T47D (cell line): Measurements from ENCODE around the gene SYNM.

Experiments used
- DNase-seq, 2 experiments: peaks; one replicate each; pipeline versions ENCODE4 v3.0.0 to v3.0.0-alpha.2; 2011 to 2012; ENCODE audit warnings: low read depth in 1 of 2, low spot score in 1 of 2
- JUND ChIP-seq: IDR thresholded peaks from 2 replicates; pipeline ENCODE4 v1.6.1; 2012; ENCODE audit warnings: low read depth
- in situ Hi-C: cut with HindIII; loops from 2 replicates; pipeline ENCODE4 v1.10.0; 2016; ENCODE audit warnings: low sequenced_read_pairs, low pct_unique_long_range_greater_than_20kb

SYNM gene

DNA sequence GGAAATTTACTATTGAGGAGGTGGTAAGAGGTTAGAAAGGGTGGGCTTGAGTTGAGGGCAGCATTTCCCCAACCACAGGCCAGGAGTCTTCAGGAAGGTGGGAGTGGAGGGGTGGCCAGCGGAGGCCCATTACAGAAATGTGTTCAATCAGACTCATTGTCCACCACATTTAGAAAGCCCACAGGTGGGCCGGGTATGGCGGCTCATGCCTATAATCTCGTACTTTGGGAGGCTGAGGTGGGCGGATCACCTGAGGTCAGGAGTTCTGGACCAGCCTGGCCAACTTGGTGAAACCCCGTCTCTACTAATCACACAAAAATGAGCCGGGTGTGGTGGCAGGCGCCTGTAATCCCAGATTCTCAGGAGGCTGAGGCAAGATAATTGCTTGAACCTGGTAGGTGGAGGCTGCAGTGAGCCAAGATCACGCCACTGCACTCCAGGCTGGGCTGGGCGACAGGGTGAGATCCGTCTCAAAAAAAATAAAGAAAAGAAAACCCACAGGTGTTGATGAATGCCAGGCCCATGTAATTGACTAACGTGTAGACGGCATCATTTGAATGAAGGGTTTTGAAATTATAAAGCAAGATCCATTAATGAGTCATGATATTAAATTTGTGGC, 12.2 kb upstream of the SYNM start:
- TF ChIP-seq JUND: no peak
- in situ Hi-C loops: no loop called here
- DNase-seq: no peak

DNA sequence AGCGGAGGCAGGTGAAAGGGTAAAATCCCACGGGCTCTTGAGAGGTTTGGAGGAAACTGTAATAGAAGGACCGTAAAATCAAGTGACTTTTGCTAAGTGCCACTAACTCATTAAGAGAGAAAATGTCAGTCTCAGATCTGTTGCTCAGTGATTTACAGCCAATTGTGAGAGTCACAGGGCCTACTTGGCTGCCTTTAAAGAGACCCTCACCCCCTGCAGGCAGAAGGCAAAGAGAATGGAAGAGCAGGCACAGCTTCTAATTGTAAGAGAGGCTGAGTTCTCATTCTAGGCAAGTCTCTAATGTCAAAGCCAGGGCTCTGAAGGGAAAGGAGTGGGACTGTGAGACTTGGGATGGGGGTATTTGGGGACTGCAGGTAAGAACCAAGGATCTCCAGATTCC, 9.3 kb upstream of the SYNM start:
- TF ChIP-seq JUND: no peak
- in situ Hi-C loops: no loop called here
- no peak for DNase-seq

DNA sequence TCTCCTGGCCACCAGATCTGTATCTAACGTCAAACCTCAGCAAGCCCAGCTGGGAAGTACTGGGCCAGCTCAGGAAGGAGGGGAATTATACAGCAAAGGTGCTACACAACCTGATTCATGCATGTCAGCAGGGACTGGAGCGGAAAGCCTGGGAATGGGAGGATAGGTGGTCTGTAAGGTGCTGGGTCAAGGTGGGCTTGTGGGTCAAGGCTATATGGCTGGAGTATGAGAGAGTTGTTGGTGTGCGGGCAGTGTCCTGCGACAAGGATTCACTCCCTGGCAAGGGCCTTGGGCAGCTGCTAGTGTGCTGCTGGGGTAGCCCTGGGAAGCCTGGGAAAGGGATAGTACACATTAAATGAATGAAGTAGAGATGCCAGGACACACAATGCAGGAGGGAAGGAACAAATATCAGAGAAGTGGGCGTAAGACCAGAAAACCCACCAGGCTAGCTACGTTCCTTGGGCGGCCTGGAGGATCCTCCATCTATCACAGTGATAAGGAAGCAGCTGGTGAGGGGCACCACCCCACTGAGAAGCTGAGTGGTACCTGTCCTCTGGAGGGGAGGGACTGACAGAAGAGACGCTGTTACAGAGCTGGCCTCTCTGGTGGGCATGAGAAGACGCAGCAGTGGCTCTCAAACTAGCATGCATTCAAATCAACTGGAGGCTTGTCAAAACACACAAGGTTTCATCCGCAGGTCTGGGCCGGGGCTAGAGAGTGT, 8.5 kb upstream of the SYNM start:
- TF ChIP-seq JUND: no peak
- in situ Hi-C loops: no loop called here
- DNase-seq: no peak

DNA sequence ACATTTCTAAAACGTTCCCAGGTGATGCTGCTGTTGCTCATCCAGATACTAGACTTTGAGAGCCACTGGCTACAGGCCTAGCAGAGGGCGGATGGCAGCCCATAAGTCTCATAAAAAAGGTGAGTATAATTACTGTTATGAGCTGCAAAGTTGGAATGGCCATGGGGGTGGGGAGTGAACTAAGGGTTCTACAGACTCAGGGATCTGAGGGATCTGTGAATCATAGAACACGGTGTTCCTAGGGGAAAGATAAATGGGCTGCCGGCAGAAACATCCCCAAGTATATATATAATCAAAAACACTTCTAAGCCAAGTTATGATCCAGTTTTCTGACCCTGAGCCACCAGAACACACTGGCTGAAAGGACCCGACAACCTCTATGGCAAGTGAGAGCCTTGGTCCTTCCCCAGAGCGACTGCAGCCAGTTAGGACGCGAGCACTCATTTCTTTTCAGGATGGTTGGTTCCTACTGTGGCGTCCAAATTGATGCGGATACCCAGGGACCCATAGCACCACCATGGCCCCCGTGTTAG, 7.9 kb upstream of the SYNM start:
- no peak for DNase-seq
- TF ChIP-seq JUND: no peak
- in situ Hi-C loops: no loop called here

DNA sequence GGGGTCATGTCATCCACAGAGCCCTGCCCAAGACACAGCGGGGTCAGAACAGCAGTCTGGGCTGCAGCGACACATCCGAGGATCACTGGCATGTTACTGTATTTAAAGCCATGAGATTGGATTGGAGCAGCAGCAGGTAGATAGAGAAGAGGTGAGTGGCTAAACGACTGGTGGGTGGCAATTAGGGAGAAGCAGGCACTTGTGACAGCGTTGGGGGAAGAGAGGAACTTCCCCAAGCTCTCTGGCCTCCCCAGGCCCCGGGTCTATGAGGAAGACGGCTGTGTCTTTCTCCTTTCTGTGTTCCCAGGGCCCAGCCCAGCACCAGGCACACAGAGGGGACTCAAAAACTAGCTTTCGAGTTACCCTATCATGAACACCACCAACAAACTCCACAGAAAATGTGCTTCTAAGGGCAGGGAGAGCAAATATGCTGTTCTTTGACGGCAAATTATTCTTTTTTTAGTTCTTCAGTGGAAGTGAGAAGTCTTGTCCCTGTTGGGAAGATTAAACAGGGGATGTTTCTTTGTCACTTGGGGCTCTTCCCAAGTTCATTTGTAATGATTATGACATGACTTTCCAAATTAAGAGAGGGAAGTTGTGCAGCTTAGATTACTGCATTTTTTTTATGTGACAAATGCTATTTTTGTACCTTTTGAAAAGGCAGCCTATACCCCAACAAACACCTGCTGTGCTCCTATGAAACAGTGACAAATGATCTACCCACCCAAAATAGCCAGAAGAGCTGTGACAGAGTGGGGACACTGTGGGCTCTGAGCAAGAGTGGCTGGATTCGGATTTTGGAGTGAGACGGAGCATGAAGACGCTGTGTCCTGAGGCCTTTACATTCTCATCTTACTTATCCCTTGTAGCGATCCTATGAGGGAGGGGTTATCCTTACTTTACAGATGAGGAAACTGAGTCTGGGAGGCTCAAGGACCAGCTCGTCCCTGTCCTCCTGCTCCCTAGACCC, 7.2 kb upstream of the SYNM start:
- in situ Hi-C loops: no loop called here
- TF ChIP-seq JUND: no peak

DNA sequence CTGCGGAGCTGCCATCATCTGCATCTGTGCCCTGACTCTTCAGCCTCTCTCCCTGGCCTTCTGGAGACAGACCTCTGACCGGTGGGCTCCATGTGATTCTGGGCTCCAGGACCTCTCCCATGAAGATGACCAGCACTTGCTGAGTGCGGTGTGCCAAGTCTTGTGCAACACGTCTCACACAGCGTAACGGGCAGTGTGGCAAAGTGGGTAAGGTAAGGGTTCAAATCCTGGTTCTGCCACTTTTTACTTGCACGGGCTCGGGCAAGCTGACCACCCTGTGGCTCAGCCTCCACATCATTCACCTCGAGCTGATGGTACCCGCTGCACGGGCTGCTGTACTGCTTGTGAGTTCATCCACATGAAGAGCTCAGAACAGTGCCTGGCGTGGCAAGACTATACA, 6.5 kb upstream of the SYNM start:
- DNase-seq: no peak
- TF ChIP-seq JUND: no peak
- in situ Hi-C loops: no loop called here

More for the DNA sequence above, 7.2 kb upstream of the SYNM start:
- DNase-seq: no peak

DNA sequence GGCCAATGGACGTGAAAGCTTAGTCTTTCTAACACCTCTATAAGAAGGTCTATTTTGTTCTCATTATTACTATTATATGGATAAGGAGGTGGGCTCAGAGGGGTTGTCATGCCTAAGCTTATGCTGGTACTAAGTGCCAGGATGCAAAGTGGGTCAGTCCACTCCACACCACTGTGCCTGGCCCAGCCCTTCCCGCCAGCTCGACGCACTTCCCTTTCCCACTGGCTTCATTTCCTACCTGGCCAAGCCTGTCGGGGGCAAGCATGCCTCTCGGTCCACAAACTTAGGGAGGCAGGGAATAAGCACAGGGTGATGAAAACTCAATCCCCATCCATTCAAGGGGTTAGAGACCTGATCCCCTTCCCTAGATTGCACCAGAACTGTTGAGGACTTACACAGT, 5.9 kb upstream of the SYNM start:
- no peak for TF ChIP-seq JUND
- in situ Hi-C loops: no loop called here
- DNase-seq: no peak

DNA sequence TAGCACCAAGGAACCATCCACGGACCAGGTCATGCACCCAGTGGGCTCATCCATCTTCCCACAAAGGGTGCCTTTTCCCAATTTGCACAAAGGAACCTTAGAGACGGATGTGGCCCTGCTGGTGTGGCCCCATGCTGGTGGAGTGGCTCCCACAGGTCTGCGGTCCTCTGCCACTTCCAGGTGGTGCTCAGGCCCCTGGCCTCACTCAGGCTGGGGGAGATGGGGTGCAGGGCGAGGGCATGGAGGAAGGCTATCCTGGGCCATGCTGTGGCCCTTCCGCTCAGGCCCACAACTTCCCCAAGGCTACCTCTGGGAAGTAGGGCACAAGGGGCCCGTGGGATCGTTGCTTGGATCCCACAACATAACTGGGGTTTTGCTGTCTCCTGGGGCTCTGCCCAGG, 5.2 kb upstream of the SYNM start:
- in situ Hi-C loops: no loop called here
- no peak for DNase-seq
- no peak for TF ChIP-seq JUND

DNA sequence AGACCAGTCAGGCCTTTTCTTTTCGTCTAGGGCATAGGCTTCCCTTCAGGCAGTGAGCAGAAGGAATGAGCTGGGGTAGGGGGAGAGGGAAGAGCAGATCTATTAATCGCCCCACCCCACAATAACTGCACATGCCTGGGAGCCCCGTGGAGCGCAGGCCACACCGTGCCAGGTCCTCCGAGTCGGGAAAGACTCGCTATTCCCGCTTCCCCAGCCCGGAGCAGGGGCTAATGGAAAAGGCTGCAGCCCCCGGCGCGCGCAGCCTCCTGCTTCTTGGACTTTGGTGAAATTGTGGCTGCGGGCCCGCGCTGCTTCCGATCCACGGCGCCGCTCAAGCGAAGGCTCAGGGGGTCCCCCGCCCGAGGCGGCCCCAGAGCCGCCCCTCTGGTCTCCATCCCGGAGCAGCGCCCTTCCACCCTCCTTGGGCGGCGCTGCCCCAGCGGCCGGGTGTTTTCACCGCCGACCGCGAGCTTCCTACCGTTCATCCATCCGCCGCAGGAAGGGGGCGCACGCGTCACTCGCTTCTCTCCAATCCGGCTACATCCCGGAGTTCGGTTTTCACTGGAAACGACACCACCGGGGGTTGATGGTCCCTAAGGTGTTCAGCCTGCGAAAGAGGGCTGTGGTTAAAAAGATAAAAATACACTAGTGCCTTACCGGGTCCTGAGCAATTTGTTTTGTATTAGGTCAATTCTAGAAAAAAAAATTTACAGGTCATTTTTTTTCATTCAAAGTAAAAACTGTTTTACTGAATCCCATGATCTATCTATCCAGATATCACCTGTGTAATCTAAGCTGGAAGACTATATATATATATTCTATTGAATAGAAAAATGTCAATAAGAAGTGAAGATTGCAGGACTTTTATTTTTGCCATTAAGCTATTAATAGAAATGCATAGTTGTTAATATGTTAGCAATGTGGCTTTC, 4.4 kb upstream of the SYNM start:
- TF ChIP-seq JUND: no peak
- DNase-seq: peak; percentile 76 to 90
- in situ Hi-C loops: no loop called here

DNA sequence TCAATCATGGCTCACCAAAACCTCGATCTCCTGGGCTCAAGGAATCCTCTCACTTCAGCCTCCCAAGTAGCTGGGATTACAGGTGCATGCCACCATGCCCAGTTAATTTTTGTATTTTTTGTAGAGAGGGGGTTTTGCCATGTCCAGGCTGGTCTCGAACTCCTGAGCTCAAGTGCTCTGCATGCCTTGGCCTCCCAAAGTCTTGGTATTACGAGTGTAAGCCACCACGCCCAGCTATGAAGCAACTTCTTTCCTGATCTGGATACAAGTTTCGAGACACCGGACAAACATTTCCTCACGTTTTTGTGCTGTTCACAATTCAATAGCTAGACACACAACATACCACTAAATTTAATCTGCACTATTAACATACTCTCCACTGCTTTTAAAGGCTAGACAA, 3.4 kb upstream of the SYNM start:
- no peak for TF ChIP-seq JUND
- in situ Hi-C loops: no loop called here
- DNase-seq: no peak

DNA sequence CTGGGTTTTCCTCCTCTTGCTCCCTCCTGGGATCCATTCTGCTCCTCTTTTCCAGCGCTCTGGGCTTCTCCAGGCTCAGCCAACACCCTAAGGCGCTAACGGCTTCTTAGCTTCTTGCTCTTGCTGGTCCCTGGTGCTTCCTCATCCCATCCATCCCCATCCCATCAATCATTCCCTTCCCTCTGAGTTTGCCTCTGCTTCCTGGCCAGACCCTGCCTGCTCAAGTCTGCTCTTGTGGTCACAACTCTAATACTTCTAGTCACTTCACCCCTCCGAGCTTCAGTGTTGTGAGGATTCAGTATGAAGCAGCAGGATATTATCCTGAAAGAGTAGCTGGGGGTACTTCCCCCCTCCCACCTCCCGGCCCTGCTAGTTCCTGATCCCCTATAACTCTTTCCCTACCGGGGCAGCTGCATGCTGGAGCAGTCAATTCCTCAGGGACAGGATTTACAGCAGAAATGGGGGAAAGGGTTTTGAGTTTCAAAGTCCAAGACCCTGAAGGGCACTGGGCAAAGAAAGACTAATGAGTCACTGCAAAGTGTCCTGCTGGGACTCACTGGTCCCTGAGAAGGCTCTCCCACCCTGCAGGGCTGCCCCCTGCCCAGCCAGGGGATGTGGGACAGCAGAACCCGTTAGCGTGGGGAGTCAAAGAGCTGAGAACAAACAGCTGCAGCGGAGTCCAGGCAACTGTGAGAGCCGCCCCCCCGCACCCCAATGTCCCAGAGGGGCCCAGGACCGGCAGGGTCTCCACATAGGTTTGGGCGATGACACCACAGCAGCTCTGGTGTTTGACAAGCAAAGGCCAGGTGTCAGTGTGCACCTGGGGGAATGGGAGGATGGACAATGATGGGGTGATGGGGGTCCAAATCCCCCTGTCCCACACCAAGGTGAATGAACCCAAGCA, 2.3 kb upstream of the SYNM start:
- DNase-seq: no peak
- TF ChIP-seq JUND: no peak
- in situ Hi-C loops: no loop called here
